HS-5 (cell line): ENCODE results near the gene ACTR3C.
"Not testable (repeated sequence)": the region's sequence is repeated elsewhere in the genome, so short reads cannot be mapped to it uniquely, and the experiment has no call there.

Experiments used
- DNase-seq: peaks from one replicate; pipeline ENCODE4 v3.0.0-alpha.2; 2012; ENCODE audit warnings: low read depth

Gene ACTR3C

GRCh38 chr7:150202894-150203293 lies 120.5 kb downstream of the ACTR3C start:
- not testable (repeated sequence) for DNase-seq
